Large intestine (tissue), 3 donors: ENCODE data around the gene HOXB5. TPM values are rescaled to one million over a fixed set of nuclear protein-coding genes. Genes with fewer than 3 reads are reported as not detected.

Source experiments
- DNase-seq, 2 donors: peaks; one replicate each; pipeline versions ENCODE4 v3.0.0 to v3.0.0-alpha.2; 2013
- H3K27ac ChIP-seq: one replicate; pipeline ENCODE4 v1.5.1; 2013; ENCODE audit warnings: low read length
- H3K27me3 ChIP-seq: 2 replicates; pipeline ENCODE4 v1.6.1; 2013; ENCODE audit warnings: low read length; ENCODE audit not compliant: control insufficient read depth, insufficient read depth
- H3K36me3 ChIP-seq: 2 replicates; pipeline ENCODE4 v1.6.1; 2013; ENCODE audit warnings: low read length; ENCODE audit not compliant: control insufficient read depth, insufficient read depth
- H3K4me1 ChIP-seq: one replicate; pipeline ENCODE4 v1.6.1; 2013; ENCODE audit warnings: low read length; ENCODE audit not compliant: control insufficient read depth, insufficient read depth
- H3K4me3 ChIP-seq: one replicate; pipeline ENCODE4 v1.5.1; 2013; ENCODE audit warnings: low read length
- H3K9me3 ChIP-seq: one replicate; pipeline ENCODE4 v1.6.1; 2013; ENCODE audit warnings: mild to moderate bottlenecking, low read depth, low read length, moderate library complexity; ENCODE audit not compliant: control insufficient read depth
- WGBS: methylation state at CpG from one replicate; pipeline ENCODE4 v1.1.5; 2013; ENCODE audit warnings: low lambda C conversion rate; ENCODE audit not compliant: insufficient coverage; 5-methylcytosine and 5-hydroxymethylcytosine counted together
- polyA plus RNA-seq: library from polyadenylated mRNA; unstranded; fragments of 120-200 nt; gene quantifications from one replicate; pipeline ENCODE4 v1.2.1, GENCODE V29; 2013

HOXB5 gene
- polyA plus RNA-seq, 1 donor, result 25.7 TPM

- no peak for DNase-seq
- Histone ChIP-seq H3K9me3 (peaks cover 24% of the 10 kb centered on the region), H3K36me3 (no peaks in the 10 kb centered on the region), H3K27me3 (peaks cover 97% of the 10 kb centered on the region), H3K27ac (peak overlapping the region; percentile 86), H3K4me1 (peaks cover 29% of the 10 kb centered on the region), H3K4me3 (no peak overlapping the region)
Observed at GRCh38 chr17:48609033-48609432, 15.5 kb upstream of the HOXB5 start.

GRCh38 chr17:48608494-48608834 is 14.9 kb upstream of the HOXB5 start:
- Histone ChIP-seq H3K4me3 (no peak overlapping the region), H3K27me3 (peaks cover 97% of the 10 kb centered on the region)

GRCh38 chr17:48606892-48607614 is 13.5 kb upstream of the HOXB5 start:
- DNase-seq, result no peak
- no peak overlapping the region for H3K4me3 ChIP-seq
- peaks cover 98% of the 10 kb centered on the region for H3K27me3 ChIP-seq
- H3K9me3 ChIP-seq, result peaks cover 22% of the 10 kb centered on the region
- no CpG with 5 or more reads among the region's 9 CpGs for WGBS
- no peaks in the 10 kb centered on the region for H3K36me3 ChIP-seq
- peaks cover 29% of the 10 kb centered on the region for H3K4me1 ChIP-seq
- no peak overlapping the region for H3K27ac ChIP-seq

More at GRCh38 chr17:48608494-48608834, 14.9 kb upstream of the HOXB5 start:
- no peak for DNase-seq
- H3K9me3 ChIP-seq, result peaks cover 26% of the 10 kb centered on the region
- H3K4me1 ChIP-seq, result peaks cover 26% of the 10 kb centered on the region
- H3K36me3 ChIP-seq, result no peaks in the 10 kb centered on the region
- no CpG with 5 or more reads among the region's 1 CpG for WGBS
- H3K27ac ChIP-seq, result no peak overlapping the region

GRCh38 chr17:48605991-48606891 is 12.7 kb upstream of the HOXB5 start:
- peaks cover 98% of the 10 kb centered on the region for H3K27me3 ChIP-seq
- WGBS, result 0% methylated on average over 2 of the region's 41 CpGs
- DNase-seq, result no peak

GRCh38 chr17:48605409-48605919 is 11.9 kb upstream of the HOXB5 start:
- peak overlapping the region; percentile 78 for H3K27ac ChIP-seq
- 41% methylated on average over 2 of the region's 10 CpGs for WGBS

More at GRCh38 chr17:48605991-48606891, 12.7 kb upstream of the HOXB5 start:
- Histone ChIP-seq H3K27ac (peak overlapping the region; percentile 78), H3K36me3 (no peaks in the 10 kb centered on the region), H3K4me1 (peaks cover 32% of the 10 kb centered on the region), H3K9me3 (peaks cover 16% of the 10 kb centered on the region), H3K4me3 (no peak overlapping the region)

GRCh38 chr17:48604770-48605329 is 11.3 kb upstream of the HOXB5 start, which contains the start of gene HOXB6:
TSS of gene HOXB6 (minus strand) at chr17:48604986. CDS start at chr17:48598150, 6,836 bp downstream.
- 9% methylated on average over 8 of the region's 16 CpGs for WGBS
- Histone ChIP-seq H3K4me1 (peaks cover 30% of the 10 kb centered on the region), H3K36me3 (no peaks in the 10 kb centered on the region), H3K9me3 (peaks cover 6% of the 10 kb centered on the region), H3K27me3 (peaks cover 98% of the 10 kb centered on the region), H3K4me3 (peak within 1 kb of the TSS; percentile 59), H3K27ac (peak within 1 kb of the TSS; percentile 78)
- DNase-seq, result no peak

More at GRCh38 chr17:48605409-48605919, 11.9 kb upstream of the HOXB5 start:
- Histone ChIP-seq H3K9me3 (peaks cover 10% of the 10 kb centered on the region), H3K36me3 (no peaks in the 10 kb centered on the region), H3K4me3 (peak overlapping the region; percentile 59), H3K4me1 (peaks cover 30% of the 10 kb centered on the region), H3K27me3 (peaks cover 98% of the 10 kb centered on the region)
- DNase-seq, result no peak

GRCh38 chr17:48603959-48604769 is 10.6 kb upstream of the HOXB5 start:
- peak overlapping the region; percentile 59 for H3K4me3 ChIP-seq
- H3K27me3 ChIP-seq, result peaks cover 98% of the 10 kb centered on the region
- WGBS, result 14% methylated on average over 1 of the region's 21 CpGs
- DNase-seq, result no peak
- peak overlapping the region; percentile 78 for H3K27ac ChIP-seq
- peaks cover 6% of the 10 kb centered on the region for H3K9me3 ChIP-seq
- H3K4me1 ChIP-seq, result peaks cover 30% of the 10 kb centered on the region
- H3K36me3 ChIP-seq, result no peaks in the 10 kb centered on the region

GRCh38 chr17:48601539-48602425 is 8.2 kb upstream of the HOXB5 start:
- H3K27ac ChIP-seq, result no peak overlapping the region
- peaks cover 14% of the 10 kb centered on the region for H3K9me3 ChIP-seq
- H3K36me3 ChIP-seq, result no peaks in the 10 kb centered on the region
- no peak for DNase-seq
- peaks cover 99% of the 10 kb centered on the region for H3K27me3 ChIP-seq
- peaks cover 42% of the 10 kb centered on the region for H3K4me1 ChIP-seq
- 18% methylated on average over 3 of the region's 35 CpGs for WGBS
- H3K4me3 ChIP-seq, result peak overlapping the region; percentile 59

GRCh38 chr17:48601207-48601538 is 7.6 kb upstream of the HOXB5 start:
- Histone ChIP-seq H3K9me3 (peaks cover 14% of the 10 kb centered on the region), H3K27me3 (peaks cover 99% of the 10 kb centered on the region), H3K27ac (no peak overlapping the region), H3K4me3 (no peak overlapping the region), H3K4me1 (peaks cover 42% of the 10 kb centered on the region), H3K36me3 (no peaks in the 10 kb centered on the region)
- no peak for DNase-seq
- WGBS, result 0% methylated on average over 1 of the region's 4 CpGs
